GM18858 (cell line): ENCODE data around the gene AMY1C.
A peak's percentile ranks its signal among the peaks of the same experiment; 100 is the strongest.
"Not testable (repeated sequence)": the region's sequence is repeated elsewhere in the genome, so short reads cannot be mapped to it uniquely, and the experiment has no call there.

Experiments used
- ATAC-seq: cut with Tn5 transposase; IDR thresholded peaks from one replicate; pipeline ENCODE4 v1.9.1; 2021; ENCODE audit not compliant: unreplicated experiment

Gene AMY1C

GRCh38 chr1:103749598-103749997, at the start of gene AMY1C:
Gene AMY1C (plus strand): TSS chr1:103749898. CDS start chr1:103750470, 572 bp downstream.
- not testable (repeated sequence) for ATAC-seq

DNA sequence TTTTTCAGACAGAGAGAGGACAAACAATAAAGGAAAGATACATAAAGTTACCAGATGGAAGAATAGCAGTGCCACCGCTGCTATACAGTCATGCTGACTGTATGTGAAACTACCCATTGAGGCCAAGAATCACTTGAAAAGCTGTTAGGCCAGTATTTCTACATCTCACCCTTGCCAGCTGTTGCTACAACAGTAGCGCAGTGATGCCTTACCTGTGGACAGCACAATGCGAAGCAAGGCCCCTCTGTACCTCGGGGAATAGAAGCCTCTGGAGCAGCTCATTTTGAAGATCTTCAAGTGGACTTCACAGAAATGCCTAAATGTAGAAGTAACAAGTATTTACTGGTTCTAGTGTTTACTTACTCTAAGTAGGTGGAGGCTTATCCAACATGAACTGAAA, 49.0 kb upstream of the AMY1C start:
- ATAC-seq = not testable (repeated sequence)

- ATAC-seq = not testable (repeated sequence)
These were observed 48.4 kb upstream of the AMY1C start for GRCh38 chr1:103701256-103701655.

DNA sequence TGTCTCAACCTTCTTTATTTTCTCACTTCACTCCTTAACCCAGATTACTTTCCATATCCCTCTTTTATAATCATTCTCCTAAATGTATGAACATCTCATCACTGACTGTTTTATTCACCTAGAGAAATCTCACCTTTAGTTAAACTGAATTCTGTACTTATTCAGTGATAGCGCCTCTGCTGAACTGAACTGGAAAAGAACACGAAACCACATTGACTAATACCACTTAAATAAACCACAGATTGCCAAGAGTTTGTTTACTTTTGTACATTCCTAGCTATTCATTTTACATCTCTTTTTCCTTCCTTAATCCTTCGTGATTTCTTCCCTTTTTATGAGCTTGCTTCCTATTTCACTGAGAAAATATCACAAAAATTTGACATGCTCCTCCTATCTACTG, 42.0 kb upstream of the AMY1C start:
- not testable (repeated sequence) for ATAC-seq

DNA sequence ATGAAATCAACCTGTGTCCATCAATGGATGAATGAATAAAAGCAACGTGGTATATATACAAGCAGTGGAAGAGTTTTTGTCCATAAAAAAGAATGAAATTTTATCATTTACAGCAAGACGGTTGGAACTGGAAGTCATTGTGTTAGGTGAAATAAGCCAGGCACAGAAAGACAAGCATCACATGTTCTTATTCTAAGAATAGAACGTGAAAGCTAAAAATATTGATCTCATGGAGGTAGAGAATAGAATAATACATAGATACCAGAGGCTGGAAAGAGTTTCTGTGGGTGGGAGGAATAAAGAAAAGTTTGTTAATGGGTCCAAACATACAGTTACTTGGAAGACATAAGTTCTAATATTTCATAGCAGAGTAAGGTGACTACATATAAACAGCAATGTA, 39.3 kb upstream of the AMY1C start:
- not testable (repeated sequence) for ATAC-seq

DNA sequence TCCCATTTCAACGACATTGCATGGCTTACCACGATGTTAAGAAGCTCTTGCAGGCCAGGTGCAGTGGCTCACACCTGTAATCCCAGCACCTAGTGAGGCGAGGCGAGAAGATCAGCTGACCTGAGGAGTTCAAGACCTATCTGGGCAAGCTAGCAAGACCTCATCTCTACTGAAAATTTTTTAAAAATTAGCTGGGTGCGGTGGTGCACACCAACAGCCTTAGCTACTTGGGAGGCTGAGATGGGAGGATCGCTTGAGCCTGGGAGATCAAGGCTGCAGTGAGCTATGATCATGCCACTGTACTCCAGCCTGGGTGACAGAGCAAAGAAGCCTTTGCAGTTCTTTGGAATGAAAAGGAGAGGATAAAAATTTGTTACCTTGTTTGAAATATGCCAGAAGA, 32.3 kb upstream of the AMY1C start:
- not testable (repeated sequence) for ATAC-seq

- not testable (repeated sequence) for ATAC-seq
These were observed 28.2 kb upstream of the AMY1C start for GRCh38 chr1:103721473-103721872.

DNA sequence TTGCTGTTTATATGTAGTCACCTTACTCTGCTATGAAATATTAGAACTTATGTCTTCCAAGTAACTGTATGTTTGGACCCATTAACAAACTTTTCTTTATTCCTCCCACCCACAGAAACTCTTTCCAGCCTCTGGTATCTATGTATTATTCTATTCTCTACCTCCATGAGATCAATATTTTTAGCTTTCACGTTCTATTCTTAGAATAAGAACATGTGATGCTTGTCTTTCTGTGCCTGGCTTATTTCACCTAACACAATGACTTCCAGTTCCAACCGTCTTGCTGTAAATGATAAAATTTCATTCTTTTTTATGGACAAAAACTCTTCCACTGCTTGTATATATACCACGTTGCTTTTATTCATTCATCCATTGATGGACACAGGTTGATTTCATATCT, 14.4 kb upstream of the AMY1C start:
- not testable (repeated sequence) for ATAC-seq

DNA sequence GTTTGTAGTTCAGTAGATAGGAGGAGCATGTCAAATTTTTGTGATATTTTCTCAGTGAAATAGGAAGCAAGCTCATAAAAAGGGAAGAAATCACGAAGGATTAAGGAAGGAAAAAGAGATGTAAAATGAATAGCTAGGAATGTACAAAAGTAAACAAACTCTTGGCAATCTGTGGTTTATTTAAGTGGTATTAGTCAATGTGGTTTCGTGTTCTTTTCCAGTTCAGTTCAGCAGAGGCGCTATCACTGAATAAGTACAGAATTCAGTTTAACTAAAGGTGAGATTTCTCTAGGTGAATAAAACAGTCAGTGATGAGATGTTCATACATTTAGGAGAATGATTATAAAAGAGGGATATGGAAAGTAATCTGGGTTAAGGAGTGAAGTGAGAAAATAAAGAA, 11.7 kb upstream of the AMY1C start:
- ATAC-seq = not testable (repeated sequence)

- ATAC-seq = not testable (repeated sequence)
These were observed 5.2 kb upstream of the AMY1C start for GRCh38 chr1:103744449-103744848.

- ATAC-seq = not testable (repeated sequence)
These were observed 4.7 kb upstream of the AMY1C start for GRCh38 chr1:103745040-103745439.

GRCh38 chr1:103748273-103748672, 1.4 kb upstream of the AMY1C start:
- ATAC-seq = not testable (repeated sequence)

GRCh38 chr1:103761896-103762295, 12.2 kb downstream of the AMY1C start:
- no peak for ATAC-seq

GRCh38 chr1:103779932-103780331, 30.2 kb downstream of the AMY1C start:
- no peak for ATAC-seq

- ATAC-seq = peak; percentile 59
These were observed 34.3 kb downstream of the AMY1C start for GRCh38 chr1:103783944-103784377.

- no peak for ATAC-seq
These were observed 38.7 kb downstream of the AMY1C start for GRCh38 chr1:103788377-103788776.

DNA sequence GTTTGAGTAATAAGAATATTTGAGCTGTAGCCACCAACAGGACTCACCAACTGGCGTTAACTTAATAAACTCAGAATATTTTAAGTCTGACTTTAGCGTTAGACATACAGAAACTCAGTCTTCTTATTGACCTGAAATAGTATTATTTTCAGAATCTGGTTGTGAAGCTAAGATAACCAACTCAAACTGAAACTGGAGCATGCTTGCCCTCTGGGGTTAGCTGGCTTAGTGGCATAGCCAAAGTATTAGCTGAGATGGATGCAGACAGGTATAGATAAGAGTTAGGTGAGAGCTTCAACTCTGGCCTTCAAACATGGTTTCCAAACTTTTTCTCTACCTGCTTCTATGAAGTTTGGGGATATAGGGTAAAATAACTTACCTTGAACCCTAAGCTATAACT, 40.5 kb downstream of the AMY1C start:
- ATAC-seq = no peak
